K562 (cell line): ENCODE results near the gene THRSP. TPM values are rescaled to one million over a fixed set of nuclear protein-coding genes. Genes with fewer than 3 reads are reported as not detected.

Source experiments
- ELF4 ChIP-seq: fragments of 450-650 bp; formaldehyde crosslinking; IDR thresholded peaks from 2 replicates; pipeline ENCODE4 v1.4.0; 2022; ENCODE audit warnings: missing genetic modification characterization
- MTA1 ChIP-seq: fragments of 450-650 bp; IDR thresholded peaks from 2 replicates; pipeline ENCODE4 v1.6.1; 2017; ENCODE audit warnings: borderline replicate concordance
- SIN3A ChIP-seq, 2 experiments: fragments of 150-350 bp in 1 of 2; IDR thresholded peaks; 2 replicates each; pipeline ENCODE4 v1.6.1; 2011 to 2016; ENCODE audit warnings: borderline replicate concordance in 2 of 2, low read depth in 2 of 2, low read length in 2 of 2, mild to moderate bottlenecking in 2 of 2, moderate library complexity in 2 of 2; ENCODE audit not compliant: control insufficient read depth in 1 of 2
- SP1 ChIP-seq: sonication (generic); formaldehyde crosslinking; IDR thresholded peaks from 2 replicates; pipeline ENCODE4 v1.8.1; 2022; ENCODE audit warnings: mild to moderate bottlenecking, missing genetic modification reagents
- ZNF133 ChIP-seq: fragments of 250-450 bp; sonication (Bioruptor Pico); IDR thresholded peaks from 2 replicates; pipeline ENCODE4 v1.4.0; 2020; ENCODE audit warnings: mild to moderate bottlenecking
- ZNF3 ChIP-seq: fragments of 250-450 bp; sonication (Bioruptor Pico); IDR thresholded peaks from 2 replicates; pipeline ENCODE4 v1.5.0; 2021; ENCODE audit warnings: mild to moderate bottlenecking, moderate library complexity
- ZNF551 ChIP-seq: fragments of 250-450 bp; sonication (Bioruptor Pico); IDR thresholded peaks from 2 replicates; pipeline ENCODE4 v1.5.0; 2021; ENCODE audit warnings: mild to moderate bottlenecking, moderate library complexity
- polyA plus RNA-seq, 8 experiments: library from polyadenylated mRNA; depleted of rRNA in 4 of 8; stranded (reverse) in 5 of 8; unstranded in 3 of 8; fragments of >200 nt; fragmentation: Nextera tagmentation in 2 of 8; fragmentation: Illumina TruSeq in 1 of 8; extraction: Ambion mirVana in 2 of 8; extraction: Trizol in 1 of 8; gene quantifications; 2 replicates each; pipeline versions ENCODE4 v1.2.1 to v1.2.3, GENCODE V29; 2011 to 2014; ENCODE audit warnings: inconsistent platforms in 1 of 8, missing spikeins in 1 of 8
- total RNA-seq, 7 experiments: library from RNA; depleted of rRNA in 6 of 7; stranded (reverse); fragments of >200 nt in 6 of 7; fragmentation: Illumina TruSeq in 2 of 7; extraction: Trizol in 2 of 7; gene quantifications; 2 replicates each; pipeline versions ENCODE4 v1.2.1 to v1.2.3, GENCODE V29; 2011 to 2021; ENCODE audit warnings: low replicate concordance in 1 of 7
- TF ChIP-seq, protein P1 (sequence below), 2 experiments: fragments of 450-650 bp; formaldehyde crosslinking in 1 of 2; IDR thresholded peaks; 2 replicates each; pipeline versions ENCODE4 v1.4.0 to v1.6.1; 2014 to 2020; ENCODE audit warnings: mild to moderate bottlenecking in 2 of 2, borderline replicate concordance in 1 of 2, low read depth in 1 of 2
- TF ChIP-seq, protein P2 (sequence below): fragments of 250-450 bp; sonication (Bioruptor Pico); IDR thresholded peaks from 2 replicates; pipeline ENCODE4 v1.5.0; 2020; ENCODE audit warnings: mild to moderate bottlenecking
- TF ChIP-seq, protein P3 (sequence below): fragments of 250-450 bp; sonication (Bioruptor Pico); IDR thresholded peaks from 2 replicates; pipeline ENCODE4 v1.8.0; 2022; ENCODE audit warnings: inconsistent platforms
- TF ChIP-seq, protein P4 (sequence below): fragments of 250-450 bp; sonication (Bioruptor Pico); IDR thresholded peaks from 2 replicates; pipeline ENCODE4 v1.9.0; 2021; ENCODE audit warnings: mild to moderate bottlenecking

Gene THRSP
- total and polyA plus RNA-seq, 9 of the 15 experiments (the other 6 are each of a cell fraction or from before 2014, with no cell fraction given): 0.23 to 0.56 (median 0.31) TPM; not detected in 2

DNA sequence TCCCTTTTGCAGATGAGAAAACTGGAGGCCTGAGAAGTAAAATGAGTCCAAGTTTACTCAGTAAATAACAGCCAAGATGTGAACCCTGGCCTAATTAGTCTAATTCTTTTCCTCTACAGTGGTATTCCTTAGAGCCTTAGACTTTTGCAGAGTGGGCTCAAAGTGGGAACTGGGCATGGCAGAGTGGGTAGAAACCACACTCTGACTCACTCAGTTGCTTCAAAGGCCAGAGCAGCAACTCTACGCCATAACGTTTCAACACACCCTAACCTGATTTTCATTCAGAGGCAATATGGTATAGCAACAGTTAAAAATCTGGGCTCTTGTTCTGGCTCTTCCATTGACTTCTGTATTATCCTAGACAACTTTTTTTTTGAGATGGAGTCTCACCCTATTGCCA, 2.8 kb downstream of the THRSP start (continued):
- TF ChIP-seq, protein P1, sequence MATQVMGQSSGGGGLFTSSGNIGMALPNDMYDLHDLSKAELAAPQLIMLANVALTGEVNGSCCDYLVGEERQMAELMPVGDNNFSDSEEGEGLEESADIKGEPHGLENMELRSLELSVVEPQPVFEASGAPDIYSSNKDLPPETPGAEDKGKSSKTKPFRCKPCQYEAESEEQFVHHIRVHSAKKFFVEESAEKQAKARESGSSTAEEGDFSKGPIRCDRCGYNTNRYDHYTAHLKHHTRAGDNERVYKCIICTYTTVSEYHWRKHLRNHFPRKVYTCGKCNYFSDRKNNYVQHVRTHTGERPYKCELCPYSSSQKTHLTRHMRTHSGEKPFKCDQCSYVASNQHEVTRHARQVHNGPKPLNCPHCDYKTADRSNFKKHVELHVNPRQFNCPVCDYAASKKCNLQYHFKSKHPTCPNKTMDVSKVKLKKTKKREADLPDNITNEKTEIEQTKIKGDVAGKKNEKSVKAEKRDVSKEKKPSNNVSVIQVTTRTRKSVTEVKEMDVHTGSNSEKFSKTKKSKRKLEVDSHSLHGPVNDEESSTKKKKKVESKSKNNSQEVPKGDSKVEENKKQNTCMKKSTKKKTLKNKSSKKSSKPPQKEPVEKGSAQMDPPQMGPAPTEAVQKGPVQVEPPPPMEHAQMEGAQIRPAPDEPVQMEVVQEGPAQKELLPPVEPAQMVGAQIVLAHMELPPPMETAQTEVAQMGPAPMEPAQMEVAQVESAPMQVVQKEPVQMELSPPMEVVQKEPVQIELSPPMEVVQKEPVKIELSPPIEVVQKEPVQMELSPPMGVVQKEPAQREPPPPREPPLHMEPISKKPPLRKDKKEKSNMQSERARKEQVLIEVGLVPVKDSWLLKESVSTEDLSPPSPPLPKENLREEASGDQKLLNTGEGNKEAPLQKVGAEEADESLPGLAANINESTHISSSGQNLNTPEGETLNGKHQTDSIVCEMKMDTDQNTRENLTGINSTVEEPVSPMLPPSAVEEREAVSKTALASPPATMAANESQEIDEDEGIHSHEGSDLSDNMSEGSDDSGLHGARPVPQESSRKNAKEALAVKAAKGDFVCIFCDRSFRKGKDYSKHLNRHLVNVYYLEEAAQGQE (IDR thresholded peaks at IDR 0.05; ENCODE audit: borderline replicate concordance): no peak
- TF ChIP-seq, protein P1 (CRISPR knock-in tag; IDR thresholded peaks at IDR 0.05; ENCODE audit: low read depth): no peak
- TF ChIP-seq ZNF133 (CRISPR knock-in tag): no peak
- no peak for TF ChIP-seq MTA1
- TF ChIP-seq, protein P2, sequence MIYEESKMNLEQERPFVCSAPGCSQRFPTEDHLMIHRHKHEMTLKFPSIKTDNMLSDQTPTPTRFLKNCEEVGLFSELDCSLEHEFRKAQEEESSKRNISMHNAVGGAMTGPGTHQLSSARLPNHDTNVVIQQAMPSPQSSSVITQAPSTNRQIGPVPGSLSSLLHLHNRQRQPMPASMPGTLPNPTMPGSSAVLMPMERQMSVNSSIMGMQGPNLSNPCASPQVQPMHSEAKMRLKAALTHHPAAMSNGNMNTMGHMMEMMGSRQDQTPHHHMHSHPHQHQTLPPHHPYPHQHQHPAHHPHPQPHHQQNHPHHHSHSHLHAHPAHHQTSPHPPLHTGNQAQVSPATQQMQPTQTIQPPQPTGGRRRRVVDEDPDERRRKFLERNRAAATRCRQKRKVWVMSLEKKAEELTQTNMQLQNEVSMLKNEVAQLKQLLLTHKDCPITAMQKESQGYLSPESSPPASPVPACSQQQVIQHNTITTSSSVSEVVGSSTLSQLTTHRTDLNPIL: no peak
- TF ChIP-seq, protein P3, sequence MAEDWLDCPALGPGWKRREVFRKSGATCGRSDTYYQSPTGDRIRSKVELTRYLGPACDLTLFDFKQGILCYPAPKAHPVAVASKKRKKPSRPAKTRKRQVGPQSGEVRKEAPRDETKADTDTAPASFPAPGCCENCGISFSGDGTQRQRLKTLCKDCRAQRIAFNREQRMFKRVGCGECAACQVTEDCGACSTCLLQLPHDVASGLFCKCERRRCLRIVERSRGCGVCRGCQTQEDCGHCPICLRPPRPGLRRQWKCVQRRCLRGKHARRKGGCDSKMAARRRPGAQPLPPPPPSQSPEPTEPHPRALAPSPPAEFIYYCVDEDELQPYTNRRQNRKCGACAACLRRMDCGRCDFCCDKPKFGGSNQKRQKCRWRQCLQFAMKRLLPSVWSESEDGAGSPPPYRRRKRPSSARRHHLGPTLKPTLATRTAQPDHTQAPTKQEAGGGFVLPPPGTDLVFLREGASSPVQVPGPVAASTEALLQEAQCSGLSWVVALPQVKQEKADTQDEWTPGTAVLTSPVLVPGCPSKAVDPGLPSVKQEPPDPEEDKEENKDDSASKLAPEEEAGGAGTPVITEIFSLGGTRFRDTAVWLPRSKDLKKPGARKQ: no peak
- no peak for TF ChIP-seq SIN3A (IDR thresholded peaks at IDR 0.05; ENCODE audit: borderline replicate concordance in 2 of 2, control insufficient read depth in 1 of 2, low read depth in 2 of 2, low read length in 2 of 2)
- no peak for TF ChIP-seq ZNF3 (CRISPR knock-in tag)
- no peak for TF ChIP-seq ZNF551
- TF ChIP-seq, protein P4, sequence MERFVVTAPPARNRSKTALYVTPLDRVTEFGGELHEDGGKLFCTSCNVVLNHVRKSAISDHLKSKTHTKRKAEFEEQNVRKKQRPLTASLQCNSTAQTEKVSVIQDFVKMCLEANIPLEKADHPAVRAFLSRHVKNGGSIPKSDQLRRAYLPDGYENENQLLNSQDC (CRISPR knock-in tag): no peak
- TF ChIP-seq SP1 (CRISPR knock-in tag): no peak
- TF ChIP-seq ELF4 (CRISPR knock-in tag): no peak
